GM12891 (cell line): ENCODE data around the gene SNAP29.

Experiments
- PAX5 ChIP-seq: IDR thresholded peaks from 2 replicates; pipeline ENCODE4 v1.6.1; 2011; ENCODE audit warnings: low read length, moderate library complexity, mild to moderate bottlenecking; ENCODE audit not compliant: insufficient read depth, severe bottlenecking
- POLR2A ChIP-seq: IDR thresholded peaks from 2 replicates; pipeline ENCODE4 v1.6.1; 2011; ENCODE audit warnings: low read depth, low read length, control low read depth
- POLR2AphosphoS5 ChIP-seq: IDR thresholded peaks from 2 replicates; pipeline ENCODE4 v1.6.1; 2011; ENCODE audit warnings: low read depth, low read length, control low read depth
- POU2F2 ChIP-seq: IDR thresholded peaks from 2 replicates; pipeline ENCODE4 v1.6.1; 2011; ENCODE audit warnings: low read depth, mild to moderate bottlenecking, control low read depth, low read length, moderate library complexity
- SPI1 ChIP-seq: IDR thresholded peaks from 2 replicates; pipeline ENCODE4 v1.6.1; 2011; ENCODE audit warnings: low read depth, low read length, control low read depth
- TAF1 ChIP-seq: IDR thresholded peaks from 2 replicates; pipeline ENCODE4 v1.6.1; 2011; ENCODE audit warnings: low read depth, low read length, control low read depth

GRCh38 chr22:20885557-20886323 is 26.9 kb downstream of the SNAP29 start:
- TF ChIP-seq POLR2AphosphoS5 = no peak
- no peak for TF ChIP-seq TAF1
- no peak for TF ChIP-seq POLR2A
- TF ChIP-seq POU2F2 = no peak
- TF ChIP-seq PAX5 = no peak
- no peak for TF ChIP-seq SPI1
